HG02759 (cell line): ENCODE results near the gene KCTD16.

ENCODE experiments used
- ATAC-seq: cut with Tn5 transposase; IDR thresholded peaks from one replicate; pipeline ENCODE4 v1.9.1; 2021; ENCODE audit warnings: mild to moderate bottlenecking, moderate library complexity; ENCODE audit not compliant: unreplicated experiment

The KCTD16 gene

GRCh38 chr5:144448457-144448856 is 277.8 kb downstream of the KCTD16 start:
- ATAC-seq: no peak

GRCh38 chr5:144451187-144451973 is 280.7 kb downstream of the KCTD16 start:
- no peak for ATAC-seq

DNA sequence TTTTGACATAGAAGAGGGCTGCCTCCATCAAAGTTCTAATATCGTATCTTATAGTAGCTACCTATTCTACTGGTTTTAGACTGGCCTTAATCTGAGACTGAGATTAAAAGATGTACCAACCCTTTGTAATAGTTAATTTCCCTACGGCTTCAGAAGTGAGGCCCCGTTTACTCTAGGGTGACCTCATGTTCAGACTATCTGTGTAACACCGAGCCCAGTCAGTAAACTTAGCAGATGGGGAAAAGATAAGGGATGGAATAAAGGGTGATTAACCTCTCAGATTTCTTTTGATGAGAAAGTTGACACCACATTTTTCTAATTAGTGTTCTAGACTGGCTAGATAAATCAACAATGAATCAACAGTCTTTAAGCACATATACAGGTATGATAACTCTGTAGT is 283.1 kb downstream of the KCTD16 start:
- ATAC-seq: no peak

DNA sequence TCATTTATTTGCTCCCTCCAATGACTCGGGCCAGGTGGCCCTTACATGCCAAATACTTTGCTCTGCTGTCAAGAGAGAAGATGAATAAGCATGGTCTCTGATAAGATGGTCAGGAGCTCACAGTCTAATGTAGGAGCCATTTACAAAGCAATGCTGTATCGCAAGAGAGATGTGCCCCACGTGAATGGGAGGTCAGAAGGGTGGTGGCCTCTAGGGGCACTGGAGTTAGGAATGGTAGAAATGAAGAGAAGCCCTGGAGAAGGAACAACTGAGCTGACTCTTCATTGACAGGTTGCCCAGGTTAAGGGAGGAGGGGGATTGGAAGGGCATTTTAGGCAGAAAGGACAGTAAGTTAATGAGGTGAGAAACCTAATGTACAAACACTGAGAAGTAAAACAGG is 286.5 kb downstream of the KCTD16 start:
- no peak for ATAC-seq

- no peak for ATAC-seq
These were observed 287.5 kb downstream of the KCTD16 start for GRCh38 chr5:144458216-144458615.

- ATAC-seq: no peak
These were observed 289.9 kb downstream of the KCTD16 start for GRCh38 chr5:144460600-144460999.

DNA sequence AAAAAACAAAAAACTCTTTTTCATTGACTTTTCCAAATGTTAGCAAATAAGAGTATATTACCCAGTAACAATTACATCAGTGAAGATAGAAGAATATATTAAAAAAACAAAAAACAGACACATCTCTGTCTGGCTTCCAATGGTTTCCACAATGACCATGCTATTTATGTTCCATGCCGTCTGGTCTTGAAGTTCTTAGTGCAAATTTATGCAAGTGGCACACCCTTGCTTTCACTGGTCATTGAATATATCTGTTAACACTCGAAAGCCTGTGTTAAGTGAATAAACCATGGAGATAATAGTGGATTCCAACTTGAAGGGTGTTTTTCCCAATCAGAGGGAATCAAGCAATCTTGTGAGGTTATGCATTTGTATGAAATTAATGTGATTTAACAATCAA is 291.9 kb downstream of the KCTD16 start:
- no peak for ATAC-seq

DNA sequence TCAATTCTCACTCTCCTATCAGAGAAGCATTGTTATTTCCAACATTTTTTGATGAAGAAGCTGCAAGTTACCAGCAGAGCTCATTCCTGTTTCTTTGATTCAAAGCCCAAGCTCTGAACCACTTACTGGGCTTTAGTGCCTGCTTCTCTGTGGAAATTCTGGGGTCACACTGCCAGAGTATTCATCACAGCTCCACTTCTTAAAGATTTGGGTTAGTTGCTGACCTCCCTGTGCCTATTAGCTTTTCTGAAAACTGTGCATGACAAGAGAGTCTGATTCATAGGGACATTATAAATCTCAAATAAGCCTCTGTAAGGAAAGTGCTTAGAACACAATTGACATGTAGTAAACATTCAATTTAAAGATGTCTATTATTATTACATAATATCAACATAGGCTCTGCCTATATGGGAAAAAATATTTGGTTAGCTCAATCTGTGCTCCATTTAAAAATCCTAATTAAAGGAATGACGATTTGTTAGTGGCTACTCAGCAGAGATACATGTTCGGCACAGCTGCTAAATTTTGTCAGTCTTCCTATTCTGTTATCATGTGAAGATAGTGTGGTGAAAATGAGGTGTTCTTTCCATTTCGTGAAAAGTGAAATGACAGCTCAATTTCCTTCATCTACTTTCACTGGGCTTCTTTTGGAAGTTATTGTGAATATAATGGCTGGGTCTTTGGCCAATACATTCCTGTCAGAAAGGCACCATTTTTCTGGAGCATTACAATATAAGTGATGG is 293.0 kb downstream of the KCTD16 start:
- ATAC-seq: no peak

- ATAC-seq: no peak
These were observed 293.6 kb downstream of the KCTD16 start for GRCh38 chr5:144464306-144464705.

GRCh38 chr5:144465441-144465840 is 294.8 kb downstream of the KCTD16 start:
- no peak for ATAC-seq

DNA sequence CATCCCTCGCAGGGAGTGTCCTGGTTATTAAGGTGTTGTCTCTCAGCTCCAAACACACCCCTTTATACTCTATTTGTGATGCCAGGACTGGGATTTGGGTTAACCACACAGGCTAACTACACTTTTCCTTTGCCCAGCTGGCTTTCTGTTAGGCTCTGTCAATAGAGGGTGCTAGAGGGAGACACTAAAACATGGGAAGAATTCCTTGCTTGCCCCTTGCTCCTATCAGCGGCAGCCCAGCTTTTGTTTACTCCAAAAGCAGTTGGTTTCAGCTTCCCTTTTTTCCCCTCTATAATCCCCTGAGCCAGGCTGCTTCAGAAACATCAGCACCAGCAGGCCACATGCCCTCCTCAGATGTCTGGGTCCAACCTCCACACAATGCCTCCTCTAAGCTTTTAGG is 297.1 kb downstream of the KCTD16 start:
- no peak for ATAC-seq

- ATAC-seq: no peak
These were observed 297.9 kb downstream of the KCTD16 start for GRCh38 chr5:144468571-144468970.

DNA sequence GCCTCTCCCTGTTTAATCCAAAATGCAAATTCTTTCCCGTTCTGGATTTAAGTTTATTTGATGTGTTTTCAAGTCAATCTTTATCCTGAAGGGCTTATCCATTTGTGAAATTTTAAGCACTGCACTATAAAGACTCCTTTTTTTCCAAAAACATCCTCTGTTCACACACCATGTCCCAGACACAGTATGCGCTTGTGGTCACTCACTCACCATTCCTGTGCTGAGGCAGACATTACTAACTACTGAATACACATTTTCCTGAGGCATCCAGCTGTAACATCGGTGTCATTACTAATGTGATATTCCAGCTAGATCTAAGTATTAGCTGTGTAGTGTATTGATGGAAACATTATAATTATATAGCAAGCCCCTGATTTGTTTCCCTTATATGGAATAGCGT is 298.4 kb downstream of the KCTD16 start:
- no peak for ATAC-seq

DNA sequence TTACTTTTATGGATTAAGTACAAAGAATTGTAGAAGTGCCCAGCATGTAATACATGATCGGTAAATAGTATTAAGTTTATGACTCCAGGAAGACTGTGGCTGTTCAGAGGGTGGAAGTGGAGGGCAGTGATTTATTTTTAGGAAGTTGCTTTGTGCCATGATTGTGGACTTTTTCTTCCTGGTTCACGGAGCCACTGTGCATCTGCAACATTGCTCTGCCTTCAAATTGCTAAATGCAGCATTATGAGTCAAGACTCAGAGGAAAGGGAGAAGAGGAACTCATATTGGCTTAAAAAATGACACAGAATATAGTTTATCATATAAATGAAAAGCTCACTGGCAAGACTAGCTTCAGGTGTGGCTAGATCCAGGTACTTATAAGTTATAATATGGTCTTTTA is 301.5 kb downstream of the KCTD16 start:
- no peak for ATAC-seq

GRCh38 chr5:144473650-144474049 is 303.0 kb downstream of the KCTD16 start:
- no peak for ATAC-seq

- ATAC-seq: no peak
These were observed 307.9 kb downstream of the KCTD16 start for GRCh38 chr5:144478565-144478964.

GRCh38 chr5:144481861-144482260 is 311.2 kb downstream of the KCTD16 start:
- no peak for ATAC-seq

GRCh38 chr5:144484124-144484897 is 313.6 kb downstream of the KCTD16 start:
- ATAC-seq: no peak

DNA sequence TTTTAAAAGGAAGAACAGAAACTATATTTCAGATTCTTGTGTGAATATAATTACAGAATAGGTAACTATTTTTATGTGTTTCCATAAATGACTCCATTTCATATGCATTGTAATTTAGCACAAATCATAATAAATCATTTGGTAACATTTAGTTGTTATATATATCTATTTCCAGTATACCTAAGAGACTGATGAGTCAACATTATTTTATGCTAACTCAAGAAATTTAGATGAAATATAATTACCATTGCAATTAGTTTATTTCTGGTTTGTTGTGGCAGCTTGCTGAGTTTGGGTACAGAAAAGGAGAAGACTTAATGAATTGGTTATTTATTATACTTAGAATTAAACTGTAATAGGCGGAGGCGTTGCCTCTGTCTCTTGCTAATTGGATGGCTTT is 314.9 kb downstream of the KCTD16 start:
- no peak for ATAC-seq

GRCh38 chr5:144487207-144487606 is 316.5 kb downstream of the KCTD16 start:
- ATAC-seq: no peak

DNA sequence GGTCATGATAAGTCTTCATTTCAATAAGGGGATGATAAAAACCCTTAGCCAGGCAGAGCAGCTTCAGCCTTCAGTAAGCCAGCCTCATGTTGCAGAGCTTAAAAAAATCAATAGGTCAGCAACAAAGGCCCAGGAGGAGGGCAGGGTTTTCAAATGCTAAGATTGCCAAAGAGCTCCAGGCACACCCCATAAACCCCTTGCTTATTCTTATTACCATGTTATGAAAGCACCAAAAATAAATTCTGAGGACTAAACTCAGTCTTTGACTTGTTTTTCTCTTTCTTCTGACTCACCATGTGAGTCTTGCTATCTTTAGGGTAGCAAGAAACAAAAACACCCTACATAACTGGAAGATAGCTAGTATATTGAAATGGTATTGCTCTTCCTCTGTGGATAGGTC is 317.1 kb downstream of the KCTD16 start:
- no peak for ATAC-seq

GRCh38 chr5:144503123-144503522 is 332.4 kb downstream of the KCTD16 start:
- ATAC-seq: no peak
